Activated T-helper 17 cell treated with anti-CD3 and anti-CD28 coated beads, Interleukin-2, amount 50 U/mL, for 72 hours (primary cell): ENCODE data around the gene AP2A1. TPM values are rescaled to one million over a fixed set of nuclear protein-coding genes. Genes with fewer than 3 reads are reported as not detected.
A peak's percentile ranks its signal among the peaks of the same experiment; 100 is the strongest.

Experiments
- ATAC-seq: fragments of 150-1000 bp; cut with Tn5 transposase; replicated peaks from 2 replicates; pipeline ENCODE4 v1.10.0; 2021; ENCODE audit warnings: mild to moderate bottlenecking, moderate library complexity
- H3K27ac Mint-ChIP-seq: one replicate; pipeline ENCODE4 v1.8.0; 2022; ENCODE audit warnings: mixed read lengths
- H3K27me3 Mint-ChIP-seq: one replicate; pipeline ENCODE4 v1.8.0; 2022; ENCODE audit warnings: mixed read lengths
- H3K36me3 Mint-ChIP-seq: one replicate; pipeline ENCODE4 v1.8.0; 2022; ENCODE audit warnings: low read depth, mild to moderate bottlenecking, mixed read lengths
- H3K4me1 Mint-ChIP-seq: one replicate; pipeline ENCODE4 v1.8.0; 2022; ENCODE audit warnings: mixed read lengths
- H3K4me3 Mint-ChIP-seq: one replicate; pipeline ENCODE4 v1.8.0; 2022; ENCODE audit warnings: mild to moderate bottlenecking, mixed read lengths
- H3K9me3 Mint-ChIP-seq: one replicate; pipeline ENCODE4 v1.8.0; 2022; ENCODE audit warnings: mixed read lengths
- total RNA-seq, 2 donors: library from RNA; stranded (reverse); gene quantifications; one replicate each; pipeline ENCODE4 v1.2.3, GENCODE V29; 2022

AP2A1 gene
- total RNA-seq, 2 donors from 2014 or later, result 77.5 to 87.0 TPM

DNA sequence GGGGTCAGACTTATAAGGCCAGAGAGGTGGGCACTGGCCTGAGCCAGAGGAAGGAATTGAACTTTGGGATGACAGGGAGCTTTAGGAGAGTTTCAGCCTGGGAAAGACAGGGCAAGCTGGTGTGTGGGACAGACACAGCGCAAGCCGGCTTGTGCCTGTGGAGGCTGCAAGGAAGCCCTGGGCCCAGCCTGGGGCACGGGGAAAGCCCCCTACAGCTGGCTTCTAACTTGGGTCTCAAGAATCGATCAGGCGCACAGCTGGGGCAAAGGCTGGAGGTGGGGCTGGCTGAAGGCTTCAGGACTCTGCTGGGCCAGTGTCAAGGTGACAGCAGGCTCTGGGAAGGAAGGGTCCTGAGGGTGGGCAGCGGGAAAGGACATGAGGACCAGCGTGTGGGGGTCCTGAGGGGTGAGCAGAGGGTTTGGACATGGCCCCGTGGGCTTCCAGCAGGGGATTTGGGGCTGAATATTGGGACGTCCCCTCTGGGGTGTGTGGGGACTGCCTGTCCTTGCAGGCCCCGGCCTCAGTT lies 87.1 kb downstream of the AP2A1 start:
- peaks cover 54% of the 10 kb centered on the region for H3K36me3 Mint-ChIP-seq
- H3K4me1 Mint-ChIP-seq, result peaks cover 21% of the 10 kb centered on the region
- no peak for ATAC-seq
- H3K27me3 Mint-ChIP-seq, result no peaks in the 10 kb centered on the region
- H3K9me3 Mint-ChIP-seq, result no peaks in the 10 kb centered on the region
- H3K4me3 Mint-ChIP-seq, result no peak overlapping the region
- no peak overlapping the region for H3K27ac Mint-ChIP-seq

DNA sequence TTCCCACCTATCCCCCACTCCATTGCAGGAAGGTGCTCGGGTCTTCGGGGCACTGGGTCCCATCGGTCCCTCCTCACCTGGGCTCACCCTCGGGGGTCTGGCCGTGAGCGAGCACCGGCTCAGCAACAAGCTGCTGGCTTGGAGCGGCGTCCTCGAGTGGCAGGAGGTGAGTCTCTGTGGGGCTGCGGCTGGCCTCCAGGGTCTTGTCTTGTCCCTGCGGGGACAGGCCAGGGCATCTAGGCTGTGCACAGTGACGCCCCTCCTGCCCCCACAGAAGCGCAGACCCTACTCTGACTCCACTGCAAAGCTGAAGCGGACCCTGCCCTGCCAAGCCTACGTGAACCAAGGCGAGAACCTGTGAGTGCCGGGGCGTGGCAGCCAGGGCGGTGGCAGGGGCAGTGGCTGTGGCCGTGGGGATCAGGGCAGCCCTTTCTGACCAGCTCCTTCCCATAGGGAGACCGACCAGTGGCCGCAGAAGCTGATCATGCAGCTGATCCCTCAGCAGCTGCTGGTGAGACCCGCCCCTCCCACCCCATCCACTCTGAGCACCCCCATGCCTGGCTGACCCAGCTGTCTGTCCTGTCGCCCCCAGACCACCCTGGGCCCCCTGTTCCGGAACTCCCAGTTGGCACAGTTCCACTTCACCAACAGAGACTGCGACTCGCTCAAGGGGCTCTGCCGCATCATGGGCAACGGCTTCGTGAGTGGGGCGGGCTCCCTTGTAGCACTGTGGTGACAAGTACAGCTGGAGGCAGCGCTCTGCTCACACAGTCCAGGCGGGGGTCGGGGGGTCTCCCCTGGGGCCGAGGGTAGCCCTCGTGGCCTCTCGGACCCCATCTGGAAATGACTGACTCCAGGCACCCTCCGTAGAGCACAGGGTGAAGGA lies 87.8 kb downstream of the AP2A1 start:
- no peak for ATAC-seq
- Mint-ChIP-seq H3K27me3 (no peaks in the 10 kb centered on the region), H3K9me3 (no peaks in the 10 kb centered on the region), H3K4me3 (no peak overlapping the region), H3K27ac (no peak overlapping the region), H3K36me3 (peaks cover 58% of the 10 kb centered on the region), H3K4me1 (peaks cover 16% of the 10 kb centered on the region)

DNA sequence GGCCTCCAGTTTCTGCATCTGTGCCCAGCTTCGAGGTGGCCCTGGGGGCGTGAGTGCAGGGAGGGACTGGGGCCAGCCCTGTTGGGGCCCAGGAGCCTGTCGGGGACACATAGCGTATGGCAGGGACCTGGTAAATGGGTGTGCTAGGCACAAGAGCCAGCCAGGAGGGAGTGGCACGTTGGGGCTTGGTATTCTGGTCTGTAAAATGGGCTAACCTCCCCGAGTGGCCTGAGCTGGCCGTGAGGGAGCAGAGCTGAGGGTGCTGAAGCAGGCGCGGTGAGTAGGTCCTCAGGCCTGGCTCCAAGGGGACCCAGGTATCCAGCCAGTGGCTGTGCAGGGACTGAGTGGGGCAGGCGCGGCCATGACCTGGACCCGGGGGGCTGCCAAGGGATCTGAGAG lies 88.5 kb downstream of the AP2A1 start:
- H3K27ac Mint-ChIP-seq, result peak overlapping the region; percentile 48

DNA sequence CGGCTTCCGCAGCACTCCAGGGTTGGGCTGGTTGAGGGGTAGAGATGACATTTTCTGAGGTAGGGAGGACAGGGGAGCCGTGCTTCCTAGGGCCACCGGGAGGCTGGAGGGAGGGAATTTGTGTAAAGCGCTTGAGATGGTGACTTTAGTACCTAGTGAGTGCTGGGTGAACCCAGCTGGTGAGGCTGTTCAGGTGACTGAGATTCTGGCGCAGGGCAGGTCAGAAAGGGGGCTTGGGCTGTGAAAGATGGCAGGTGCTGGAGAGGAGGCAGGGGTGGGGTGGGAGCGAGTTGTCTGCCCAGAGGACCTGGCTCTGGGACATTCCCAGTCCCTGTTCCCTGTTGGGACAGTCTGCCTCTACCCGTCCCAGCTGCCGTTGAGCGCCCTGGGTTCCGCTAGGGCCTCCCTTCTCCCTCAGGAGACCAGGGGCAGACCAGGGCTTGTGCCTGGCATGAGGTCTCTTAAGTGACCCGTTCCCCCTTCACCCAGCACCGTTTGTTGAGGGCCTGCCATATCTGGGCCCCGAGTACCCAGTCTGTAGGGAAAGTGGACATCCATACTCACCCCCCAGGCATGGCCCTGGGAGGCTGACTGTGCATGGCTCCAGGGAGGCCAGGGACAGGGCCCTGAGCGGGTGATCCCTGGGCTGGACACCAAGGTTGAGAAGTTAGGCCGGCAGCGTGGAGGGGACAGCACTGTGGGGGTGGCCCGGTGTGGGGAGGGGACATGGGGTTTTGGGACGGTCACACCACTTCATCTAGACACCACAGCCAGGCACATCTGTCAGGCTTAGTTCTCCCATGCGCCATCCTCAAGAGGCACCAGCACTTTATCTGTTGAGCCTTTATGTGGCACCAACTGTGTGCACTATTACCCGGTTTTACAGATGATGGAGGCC lies 89.1 kb downstream of the AP2A1 start:
- no peaks in the 10 kb centered on the region for H3K9me3 Mint-ChIP-seq
- no peak for ATAC-seq
- H3K36me3 Mint-ChIP-seq, result peaks cover 63% of the 10 kb centered on the region
- no peaks in the 10 kb centered on the region for H3K27me3 Mint-ChIP-seq
- H3K4me3 Mint-ChIP-seq, result no peak overlapping the region
- H3K27ac Mint-ChIP-seq, result peak overlapping the region; percentile 48
- H3K4me1 Mint-ChIP-seq, result peaks cover 9% of the 10 kb centered on the region

More for the DNA sequence above, 88.5 kb downstream of the AP2A1 start:
- no peaks in the 10 kb centered on the region for H3K9me3 Mint-ChIP-seq
- peaks cover 63% of the 10 kb centered on the region for H3K36me3 Mint-ChIP-seq
- H3K4me3 Mint-ChIP-seq, result no peak overlapping the region
- peaks cover 10% of the 10 kb centered on the region for H3K4me1 Mint-ChIP-seq
- no peaks in the 10 kb centered on the region for H3K27me3 Mint-ChIP-seq
- no peak for ATAC-seq

DNA sequence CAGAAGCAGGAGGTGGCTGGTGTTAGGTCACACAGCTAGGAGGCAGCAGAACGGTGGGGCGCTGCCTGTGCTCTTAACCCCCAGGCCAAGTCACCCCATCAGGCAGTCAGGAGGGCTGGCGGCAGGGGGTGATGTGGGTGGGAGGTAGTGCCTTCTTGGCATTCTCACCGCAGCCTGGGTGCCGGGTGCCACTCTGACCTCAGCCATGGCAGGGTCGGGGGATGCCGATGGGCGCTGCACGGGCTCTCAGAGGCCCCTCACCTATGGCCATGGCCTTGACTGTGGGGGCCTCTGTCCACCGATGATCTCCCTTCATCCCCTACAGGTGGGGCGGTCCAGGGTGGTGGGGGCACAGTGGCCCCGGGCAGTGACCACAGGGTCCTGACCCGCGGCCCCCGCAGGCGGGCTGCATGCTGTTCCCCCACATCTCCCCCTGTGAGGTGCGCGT lies 89.8 kb downstream of the AP2A1 start:
- no peak for ATAC-seq
- Mint-ChIP-seq H3K4me3 (no peak overlapping the region), H3K4me1 (peaks cover 9% of the 10 kb centered on the region), H3K9me3 (no peaks in the 10 kb centered on the region), H3K27ac (no peak overlapping the region), H3K27me3 (no peaks in the 10 kb centered on the region), H3K36me3 (peaks cover 68% of the 10 kb centered on the region)

Other genes with a start within 250 kb of the AP2A1 start
- 10 to 100 TPM in 1 of 2 donors, 1 to 10 TPM in 1; 1.2 to 11.8 TPM for gene RCN3, start 239.0 kb upstream of the AP2A1 start, total RNA-seq
- gene NOSIP, start 186.4 kb upstream of the AP2A1 start, total RNA-seq, result 100 to 1,000 TPM; 101 to 103 TPM
- gene PRRG2, start 185.7 kb upstream of the AP2A1 start, total RNA-seq, result 10 to 100 TPM in 1 of 2 donors, 1 to 10 TPM in 1; 3.8 to 12.3 TPM
- 10 to 100 TPM; 27.2 to 27.8 TPM for gene PRR12, start 175.8 kb upstream of the AP2A1 start, total RNA-seq
- gene RRAS, start 126.9 kb upstream of the AP2A1 start, total RNA-seq, result 10 to 100 TPM in 1 of 2 donors, 1 to 10 TPM in 1; 7.6 to 14.3 TPM
- 10 to 100 TPM; 53.8 to 60.5 TPM for gene SCAF1, start 124.8 kb upstream of the AP2A1 start, total RNA-seq
- gene IRF3, start 101.1 kb upstream of the AP2A1 start, total RNA-seq, result 100 to 1,000 TPM; 150 to 218 TPM
- 10 to 100 TPM; 61.1 to 80.5 TPM for gene BCL2L12, start 101.1 kb upstream of the AP2A1 start, total RNA-seq
- 100 to 1,000 TPM; 183 to 345 TPM for gene PRMT1, start 89.7 kb upstream of the AP2A1 start, total RNA-seq
- gene ADM5, start 77.4 kb upstream of the AP2A1 start, total RNA-seq, result 1 to 10 TPM; 8.5 to 8.6 TPM
- 1 to 10 TPM in 1 of 2 donors, under 1 TPM in 1; 0.93 to 4.3 TPM for gene CPT1C, start 75.9 kb upstream of the AP2A1 start, total RNA-seq
- gene TSKS, start 3.7 kb upstream of the AP2A1 start, total RNA-seq, result under 1 TPM; 0.32 to 0.45 TPM
- 10 to 100 TPM; 15.5 to 19.1 TPM for gene FUZ, start 46.3 kb downstream of the AP2A1 start, total RNA-seq
- 10 to 100 TPM; 55.6 to 56.1 TPM for gene MED25, start 51.3 kb downstream of the AP2A1 start, total RNA-seq
- 100 to 1,000 TPM in 1 of 2 donors, 10 to 100 TPM in 1; 82.7 to 109 TPM for gene PTOV1, start 84.2 kb downstream of the AP2A1 start, total RNA-seq
- 100 to 1,000 TPM; 100 to 111 TPM for gene PNKP, start 100.6 kb downstream of the AP2A1 start, total RNA-seq
- 10 to 100 TPM; 33.8 to 72.8 TPM for gene AKT1S1, start 110.4 kb downstream of the AP2A1 start, total RNA-seq
- 10 to 100 TPM; 21.4 to 57.4 TPM for gene TBC1D17, start 110.7 kb downstream of the AP2A1 start, total RNA-seq
- gene IL4I1, start 129.9 kb downstream of the AP2A1 start, total RNA-seq, result 100 to 1,000 TPM in 1 of 2 donors, 10 to 100 TPM in 1; 42.0 to 177 TPM
- gene ATF5, start 162.2 kb downstream of the AP2A1 start, total RNA-seq, result 10 to 100 TPM; 26.0 to 28.6 TPM
- gene NUP62, start 162.5 kb downstream of the AP2A1 start, total RNA-seq, result 100 to 1,000 TPM; 158 to 172 TPM
- gene SIGLEC11, start 194.2 kb downstream of the AP2A1 start, total RNA-seq, result not detected